WERI-Rb-1 (cell line): ENCODE data around the gene CHSY3.

Experiments used
- DNase-seq: peaks from one replicate; pipeline ENCODE4 v3.0.0-alpha.2; 2020
- H3K27ac ChIP-seq: fragments of 250-450 bp; sonication (Bioruptor Pico); 2 replicates; pipeline ENCODE4 v1.5.1; 2020; ENCODE audit warnings: mild to moderate bottlenecking, moderate library complexity
- H3K27me3 ChIP-seq: fragments of 250-450 bp; sonication (Bioruptor Pico); 2 replicates; pipeline ENCODE4 v1.5.1; 2021; ENCODE audit warnings: mild to moderate bottlenecking, low read depth, moderate library complexity; ENCODE audit not compliant: insufficient read depth, severe bottlenecking
- H3K36me3 ChIP-seq: fragments of 250-450 bp; sonication (Bioruptor Pico); 2 replicates; pipeline ENCODE4 v1.5.1; 2020; ENCODE audit warnings: mild to moderate bottlenecking, moderate library complexity
- H3K4me3 ChIP-seq: 2 replicates; pipeline ENCODE4 v1.5.1; 2011; ENCODE audit warnings: low read depth, mild to moderate bottlenecking, control low read depth, low read length
- H3K9me3 ChIP-seq: fragments of 250-450 bp; sonication (Bioruptor Pico); 2 replicates; pipeline ENCODE4 v1.5.1; 2021; ENCODE audit warnings: mild to moderate bottlenecking, moderate library complexity; ENCODE audit not compliant: severe bottlenecking
- CTCF ChIP-seq: IDR thresholded peaks from 2 replicates; pipeline ENCODE4 v1.5.1; 2011; ENCODE audit warnings: low read depth, mild to moderate bottlenecking, control low read depth, inconsistent platforms, low read length

CHSY3 gene

GRCh38 chr5:129902816-129903215, 1.4 kb upstream of the CHSY3 start:
- H3K27me3 ChIP-seq: no peaks in the 10 kb centered on the region
- no peaks in the 10 kb centered on the region for H3K36me3 ChIP-seq
- no peak overlapping the region for H3K27ac ChIP-seq
- no peak overlapping the region for H3K4me3 ChIP-seq
- no peaks in the 10 kb centered on the region for H3K9me3 ChIP-seq
- no peak for TF ChIP-seq CTCF
- DNase-seq: no peak

GRCh38 chr5:129903466-129904101, 681 bp upstream of the CHSY3 start:
- Histone ChIP-seq H3K27ac (peak overlapping the region; percentile 58), H3K4me3 (peak overlapping the region; percentile 74), H3K36me3 (no peaks in the 10 kb centered on the region), H3K27me3 (no peaks in the 10 kb centered on the region), H3K9me3 (no peaks in the 10 kb centered on the region)
- no peak for DNase-seq
- no peak for TF ChIP-seq CTCF

- Histone ChIP-seq H3K9me3 (no peaks in the 10 kb centered on the region), H3K36me3 (no peaks in the 10 kb centered on the region), H3K4me3 (peak overlapping the region; percentile 74), H3K27me3 (no peaks in the 10 kb centered on the region), H3K27ac (peak overlapping the region; percentile 58)
- TF ChIP-seq CTCF: no peak
- DNase-seq: peak; percentile 15
Measured at GRCh38 chr5:129904667-129905472, 605 bp downstream of the CHSY3 start.

- DNase-seq: peak; percentile 26
- peak overlapping the region; percentile 74 for H3K4me3 ChIP-seq
- H3K36me3 ChIP-seq: no peaks in the 10 kb centered on the region
- H3K27ac ChIP-seq: no peak overlapping the region
- no peaks in the 10 kb centered on the region for H3K27me3 ChIP-seq
- H3K9me3 ChIP-seq: no peaks in the 10 kb centered on the region
- TF ChIP-seq CTCF: no peak
Measured at GRCh38 chr5:129905473-129906176, 1.4 kb downstream of the CHSY3 start.

GRCh38 chr5:129906177-129906887, 2.1 kb downstream of the CHSY3 start:
- no peak for TF ChIP-seq CTCF

More at GRCh38 chr5:129906177-129906887, 2.1 kb downstream of the CHSY3 start:
- H3K9me3 ChIP-seq: no peaks in the 10 kb centered on the region
- no peak overlapping the region for H3K27ac ChIP-seq
- H3K36me3 ChIP-seq: no peaks in the 10 kb centered on the region
- no peaks in the 10 kb centered on the region for H3K27me3 ChIP-seq
- no peak for DNase-seq
- H3K4me3 ChIP-seq: no peak overlapping the region
